HUES48 (cell line): Measurements from ENCODE around the gene TRIP6.
"Not testable (repeated sequence)": the region's sequence is repeated elsewhere in the genome, so short reads cannot be mapped to it uniquely, and the experiment has no call there.

Source experiments
- H3K27ac ChIP-seq: one replicate; pipeline ENCODE4 v1.7.0; 2013; ENCODE audit warnings: low read depth, low read length, inconsistent platforms
- H3K27me3 ChIP-seq: 2 replicates; pipeline ENCODE4 v1.6.1; 2013; ENCODE audit warnings: mild to moderate bottlenecking, low read length; ENCODE audit not compliant: control insufficient read depth, insufficient read depth
- H3K36me3 ChIP-seq: 2 replicates; pipeline ENCODE4 v1.6.1; 2013; ENCODE audit warnings: low read length; ENCODE audit not compliant: control insufficient read depth, insufficient read depth
- H3K4me1 ChIP-seq: 2 replicates; pipeline ENCODE4 v1.6.1; 2013; ENCODE audit warnings: mild to moderate bottlenecking, low read length; ENCODE audit not compliant: control insufficient read depth, insufficient read depth
- H3K4me3 ChIP-seq: 2 replicates; pipeline ENCODE4 v1.5.1; 2013; ENCODE audit warnings: mild to moderate bottlenecking, low read depth, low read length
- H3K9ac ChIP-seq: 2 replicates; pipeline ENCODE4 v1.6.1; 2013; ENCODE audit warnings: mild to moderate bottlenecking, low read depth, low read length, moderate library complexity
- H3K9me3 ChIP-seq: 2 replicates; pipeline ENCODE4 v1.6.1; 2013; ENCODE audit warnings: low read length; ENCODE audit not compliant: control insufficient read depth, insufficient read depth

The TRIP6 gene

DNA sequence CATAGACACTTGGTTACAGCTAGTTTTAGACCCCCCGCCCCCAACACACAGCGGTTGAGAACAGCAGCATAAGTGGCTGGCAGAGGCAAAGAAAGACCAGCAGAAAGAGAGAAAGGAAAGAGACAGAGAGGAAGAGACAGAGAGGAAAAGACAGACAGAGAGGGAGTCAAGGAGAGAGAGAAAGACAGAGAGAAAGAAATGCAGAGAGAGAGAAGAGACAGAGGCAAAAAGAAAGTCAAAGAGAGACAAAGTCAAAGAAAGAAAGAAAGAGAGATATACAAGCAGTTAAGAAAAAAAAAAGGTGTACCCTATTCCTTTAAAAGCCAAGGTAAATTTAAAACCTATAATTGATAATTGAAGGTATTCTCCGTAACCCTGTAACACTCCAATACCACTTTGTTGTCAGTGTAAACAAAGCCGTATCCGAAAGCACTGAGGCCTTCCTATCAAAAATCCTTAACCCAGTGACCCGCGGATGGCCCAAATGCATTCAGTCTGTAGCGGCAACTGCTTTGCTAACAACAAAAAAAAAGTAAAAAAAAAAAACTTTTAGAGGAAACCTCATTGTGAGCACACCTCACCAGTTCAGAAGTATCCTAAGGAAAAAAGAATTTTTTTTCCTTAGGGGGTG lies 26.6 kb upstream of the TRIP6 start:
- no peak overlapping the region for H3K4me3 ChIP-seq
- no peaks in the 10 kb centered on the region for H3K9me3 ChIP-seq
- H3K36me3 ChIP-seq: no peaks in the 10 kb centered on the region
- no peak overlapping the region for H3K9ac ChIP-seq
- H3K4me1 ChIP-seq: peaks cover 21% of the 10 kb centered on the region
- peak overlapping the region; percentile 46 for H3K27ac ChIP-seq
- H3K27me3 ChIP-seq: no peaks in the 10 kb centered on the region

DNA sequence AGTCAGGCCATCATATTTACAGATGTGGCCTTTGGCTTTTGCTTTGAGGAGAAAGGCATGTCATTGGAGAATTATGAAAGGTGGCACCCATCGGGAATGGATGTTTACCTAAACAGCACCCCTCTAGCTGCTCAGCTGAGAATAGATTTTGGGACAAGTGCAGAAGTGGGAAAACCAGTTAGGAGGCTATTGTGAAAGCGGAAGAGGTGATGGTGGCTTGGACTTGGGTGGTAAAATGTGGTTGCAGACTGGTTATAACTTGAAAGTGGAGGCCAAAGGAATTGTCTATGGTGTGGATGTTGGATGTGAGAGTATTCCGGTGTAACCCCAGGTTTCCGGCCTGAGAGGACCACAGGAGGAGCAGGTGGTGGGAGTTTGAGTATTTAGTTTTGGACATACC lies 19.8 kb upstream of the TRIP6 start:
- H3K4me1 ChIP-seq: no peaks in the 10 kb centered on the region
- no peak overlapping the region for H3K4me3 ChIP-seq
- H3K27me3 ChIP-seq: no peaks in the 10 kb centered on the region
- no peaks in the 10 kb centered on the region for H3K9me3 ChIP-seq
- no peak overlapping the region for H3K9ac ChIP-seq
- no peaks in the 10 kb centered on the region for H3K36me3 ChIP-seq
- no peak overlapping the region for H3K27ac ChIP-seq

- H3K9me3 ChIP-seq: no peaks in the 10 kb centered on the region
- H3K36me3 ChIP-seq: peaks cover 3% of the 10 kb centered on the region; the same call in 1 of the 2 replicates
- H3K4me3 ChIP-seq: peak within 1 kb of the TSS; percentile 94
- peak within 1 kb of the TSS; percentile 56 for H3K9ac ChIP-seq
- peak within 1 kb of the TSS; percentile 79 for H3K27ac ChIP-seq
- no peaks in the 10 kb centered on the region for H3K4me1 ChIP-seq
- no peaks in the 10 kb centered on the region for H3K27me3 ChIP-seq
Observed at GRCh38 chr7:100852048-100852872, 14.9 kb upstream of the TRIP6 start, which contains the start of gene SLC12A9. TSS of gene SLC12A9 (plus strand) at chr7:100852713. CDS start at chr7:100854198, 1,485 bp downstream.

DNA sequence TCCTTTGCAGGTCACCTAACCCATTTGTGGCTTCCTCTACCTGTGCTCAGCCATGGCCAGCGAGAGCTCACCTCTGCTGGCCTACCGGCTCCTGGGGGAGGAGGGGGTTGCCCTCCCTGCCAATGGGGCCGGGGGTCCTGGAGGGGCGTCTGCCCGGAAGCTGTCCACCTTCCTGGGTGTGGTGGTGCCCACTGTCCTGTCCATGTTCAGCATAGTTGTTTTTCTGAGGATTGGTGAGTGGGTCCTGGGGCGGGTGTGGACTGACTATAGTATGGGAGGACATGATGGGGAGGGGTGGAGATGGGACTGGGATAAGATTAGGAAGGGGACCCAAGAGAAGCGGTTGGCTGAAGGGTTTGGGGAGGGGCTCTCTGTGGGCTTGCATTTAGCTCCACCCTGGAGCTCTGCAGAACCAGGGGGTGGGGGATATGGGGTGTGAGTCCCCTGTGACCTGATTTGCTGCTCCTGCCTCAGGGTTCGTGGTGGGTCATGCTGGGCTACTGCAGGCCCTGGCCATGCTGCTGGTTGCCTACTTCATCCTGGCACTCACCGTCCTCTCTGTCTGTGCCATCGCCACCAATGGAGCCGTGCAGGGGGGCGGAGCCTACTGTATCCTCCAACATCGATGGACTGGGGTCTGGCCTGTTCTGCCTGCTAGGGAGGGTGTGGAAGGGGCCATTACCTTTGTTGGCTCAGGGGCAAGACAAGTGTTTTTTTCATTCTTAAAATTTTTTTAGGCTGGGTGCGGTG lies 12.9 kb upstream of the TRIP6 start:
- Histone ChIP-seq H3K27me3 (no peaks in the 10 kb centered on the region), H3K4me1 (no peaks in the 10 kb centered on the region), H3K9me3 (no peaks in the 10 kb centered on the region), H3K36me3 (peaks cover 3% of the 10 kb centered on the region; the same call in 1 of the 2 replicates), H3K27ac (no peak overlapping the region), H3K4me3 (no peak overlapping the region), H3K9ac (no peak overlapping the region)

DNA sequence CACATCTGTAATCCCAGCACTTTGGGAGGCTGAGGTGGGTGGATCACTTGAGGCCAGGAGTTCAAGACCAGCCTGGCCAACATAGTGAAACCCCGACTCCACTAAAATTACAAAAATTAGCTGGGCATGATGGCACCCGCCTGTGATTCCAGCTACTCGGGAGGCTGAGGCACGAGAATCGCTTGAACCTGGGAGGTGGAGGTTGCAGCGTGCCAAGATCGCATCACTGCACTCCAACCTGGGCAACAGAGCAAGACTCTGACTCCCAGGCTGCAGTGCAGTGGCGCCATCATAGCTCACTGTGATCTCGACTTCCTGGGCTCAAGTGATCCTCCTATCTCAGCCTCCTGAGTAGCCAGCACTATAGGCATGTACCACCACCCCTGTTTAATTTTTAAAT lies 12.3 kb upstream of the TRIP6 start:
- not testable (repeated sequence) for H3K9ac ChIP-seq, H3K27ac ChIP-seq, H3K9me3 ChIP-seq

GRCh38 chr7:100855515-100855914 lies 11.7 kb upstream of the TRIP6 start:
- peaks cover 11% of the 10 kb centered on the region for H3K36me3 ChIP-seq
- H3K27ac ChIP-seq: no peak overlapping the region

More for the DNA sequence above, 12.3 kb upstream of the TRIP6 start:
- H3K4me3 ChIP-seq, H3K4me1 ChIP-seq, H3K27me3 ChIP-seq, H3K36me3 ChIP-seq: not testable (repeated sequence)

GRCh38 chr7:100856871-100857282 lies 10.3 kb upstream of the TRIP6 start:
- H3K9me3 ChIP-seq: no peaks in the 10 kb centered on the region
- no peak overlapping the region for H3K9ac ChIP-seq
- H3K4me3 ChIP-seq: no peak overlapping the region
- H3K27me3 ChIP-seq: no peaks in the 10 kb centered on the region
- H3K4me1 ChIP-seq: no peaks in the 10 kb centered on the region
- no peak overlapping the region for H3K27ac ChIP-seq
- peaks cover 24% of the 10 kb centered on the region for H3K36me3 ChIP-seq

More at GRCh38 chr7:100855515-100855914, 11.7 kb upstream of the TRIP6 start:
- no peak overlapping the region for H3K4me3 ChIP-seq
- H3K27me3 ChIP-seq: no peaks in the 10 kb centered on the region
- no peaks in the 10 kb centered on the region for H3K4me1 ChIP-seq
- H3K9ac ChIP-seq: no peak overlapping the region
- no peaks in the 10 kb centered on the region for H3K9me3 ChIP-seq

DNA sequence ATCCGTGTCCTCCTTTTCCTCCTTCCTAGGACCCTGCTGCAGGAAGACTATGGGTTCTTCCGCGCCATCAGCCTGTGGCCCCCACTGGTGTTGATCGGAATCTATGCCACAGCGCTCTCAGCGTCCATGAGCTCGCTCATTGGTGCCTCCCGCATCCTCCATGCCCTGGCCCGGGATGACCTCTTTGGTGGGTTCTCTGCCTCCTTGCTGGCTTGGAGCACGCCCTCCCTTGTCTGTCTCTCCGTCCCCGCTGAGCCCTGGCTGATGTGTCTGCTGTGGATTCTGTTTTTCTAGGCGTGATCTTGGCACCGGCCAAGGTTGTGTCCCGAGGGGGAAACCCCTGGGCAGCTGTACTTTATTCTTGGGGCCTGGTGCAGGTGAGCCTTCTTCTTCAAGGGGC lies 7.3 kb upstream of the TRIP6 start:
- H3K36me3 ChIP-seq: peaks cover 41% of the 10 kb centered on the region
- H3K9ac ChIP-seq: no peak overlapping the region
- H3K27ac ChIP-seq: no peak overlapping the region
- no peaks in the 10 kb centered on the region for H3K4me1 ChIP-seq
- no peaks in the 10 kb centered on the region for H3K27me3 ChIP-seq
- H3K9me3 ChIP-seq: no peaks in the 10 kb centered on the region
- no peak overlapping the region for H3K4me3 ChIP-seq

- Histone ChIP-seq H3K9ac (no peak overlapping the region), H3K27ac (no peak overlapping the region), H3K4me1 (no peaks in the 10 kb centered on the region), H3K27me3 (no peaks in the 10 kb centered on the region), H3K9me3 (no peaks in the 10 kb centered on the region), H3K4me3 (no peak overlapping the region), H3K36me3 (peaks cover 38% of the 10 kb centered on the region)
Observed at GRCh38 chr7:100860702-100861615, 6.2 kb upstream of the TRIP6 start.

- H3K4me3 ChIP-seq: no peak overlapping the region
- H3K4me1 ChIP-seq: peaks cover 3% of the 10 kb centered on the region
- H3K36me3 ChIP-seq: peaks cover 38% of the 10 kb centered on the region
- no peak overlapping the region for H3K9ac ChIP-seq
- H3K9me3 ChIP-seq: no peaks in the 10 kb centered on the region
- no peaks in the 10 kb centered on the region for H3K27me3 ChIP-seq
- H3K27ac ChIP-seq: no peak overlapping the region
Observed at GRCh38 chr7:100861616-100861985, 5.6 kb upstream of the TRIP6 start.
